HG03575 (cell line): ENCODE measurements around the gene ESD.
A peak's percentile ranks its signal among the peaks of the same experiment; 100 is the strongest.

Experiments
- ATAC-seq: cut with Tn5 transposase; IDR thresholded peaks from one replicate; pipeline ENCODE4 v1.9.1; 2021; ENCODE audit not compliant: unreplicated experiment, insufficient number of reproducible peaks, low FRiP score; ENCODE audit errors: extremely low read depth

The ESD gene

GRCh38 chr13:46751811-46752635 is 44.9 kb downstream of the ESD start:
- ATAC-seq, result peak; percentile 78

- ATAC-seq, result no peak
Observed at GRCh38 chr13:46749951-46750350, 47.0 kb downstream of the ESD start.

- ATAC-seq, result no peak
Observed at GRCh38 chr13:46748300-46748699, 48.7 kb downstream of the ESD start.

- ATAC-seq, result no peak
Observed at GRCh38 chr13:46747031-46747820, 49.7 kb downstream of the ESD start.

GRCh38 chr13:46745706-46746105 is 51.3 kb downstream of the ESD start:
- ATAC-seq, result no peak

GRCh38 chr13:46745062-46745461 is 51.9 kb downstream of the ESD start:
- no peak for ATAC-seq

- no peak for ATAC-seq
Observed at GRCh38 chr13:46743191-46743590, 53.8 kb downstream of the ESD start.

- ATAC-seq, result no peak
Observed at GRCh38 chr13:46739447-46740098, 57.4 kb downstream of the ESD start.

GRCh38 chr13:46738766-46739165 is 58.2 kb downstream of the ESD start:
- no peak for ATAC-seq

GRCh38 chr13:46738055-46738454 is 58.9 kb downstream of the ESD start:
- ATAC-seq, result no peak

- ATAC-seq, result no peak
Observed at GRCh38 chr13:46736541-46737310, 60.2 kb downstream of the ESD start.

GRCh38 chr13:46735425-46735824 is 61.5 kb downstream of the ESD start:
- no peak for ATAC-seq

GRCh38 chr13:46731535-46731934 is 65.4 kb downstream of the ESD start:
- ATAC-seq, result no peak

GRCh38 chr13:46728777-46729176 is 68.2 kb downstream of the ESD start:
- no peak for ATAC-seq

- no peak for ATAC-seq
Observed at GRCh38 chr13:46726347-46726746, 70.6 kb downstream of the ESD start.
